ENCODE measurements around the gene MCAM.

DNA sequence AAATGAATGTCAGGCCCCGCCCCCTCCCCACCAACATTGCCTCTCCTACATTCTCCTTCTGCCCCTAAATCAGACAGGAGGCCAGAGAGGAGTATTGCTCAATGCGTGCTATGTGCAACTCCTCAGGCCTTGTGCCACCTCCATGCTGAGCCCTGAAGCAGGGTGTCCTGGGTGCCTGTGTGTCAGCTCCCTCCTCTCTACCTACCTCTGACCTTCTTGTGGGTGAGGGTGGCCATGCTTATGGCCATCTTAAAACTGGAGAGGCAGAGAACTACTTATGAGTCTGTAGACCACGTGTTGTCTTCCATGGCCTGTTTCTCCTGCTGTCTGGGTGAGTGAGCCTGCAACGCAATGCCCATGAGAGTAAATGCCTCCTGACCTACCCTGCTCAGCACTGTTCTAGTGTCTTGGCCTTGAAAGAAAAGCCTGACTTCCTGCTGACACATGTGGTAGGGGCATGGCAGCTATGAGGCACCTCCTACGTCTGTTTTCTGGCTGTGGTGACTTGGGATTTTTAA, 10.5 kb downstream of the MCAM start:
- no peak for TF ChIP-seq ZNF70 (CRISPR knock-in tag; IDR thresholded peaks at IDR 0.05)
- no peak for TF ChIP-seq ARNTL (CRISPR knock-in tag; IDR thresholded peaks at IDR 0.05; ENCODE audit: borderline replicate concordance, low read depth)
- no peak for TF ChIP-seq ZC3H10 (CRISPR knock-in tag; IDR thresholded peaks at IDR 0.05)
- no peak for TF ChIP-seq PPARA (CRISPR knock-in tag; IDR thresholded peaks at IDR 0.05; ENCODE audit: borderline replicate concordance)
- TF ChIP-seq, protein P1, sequence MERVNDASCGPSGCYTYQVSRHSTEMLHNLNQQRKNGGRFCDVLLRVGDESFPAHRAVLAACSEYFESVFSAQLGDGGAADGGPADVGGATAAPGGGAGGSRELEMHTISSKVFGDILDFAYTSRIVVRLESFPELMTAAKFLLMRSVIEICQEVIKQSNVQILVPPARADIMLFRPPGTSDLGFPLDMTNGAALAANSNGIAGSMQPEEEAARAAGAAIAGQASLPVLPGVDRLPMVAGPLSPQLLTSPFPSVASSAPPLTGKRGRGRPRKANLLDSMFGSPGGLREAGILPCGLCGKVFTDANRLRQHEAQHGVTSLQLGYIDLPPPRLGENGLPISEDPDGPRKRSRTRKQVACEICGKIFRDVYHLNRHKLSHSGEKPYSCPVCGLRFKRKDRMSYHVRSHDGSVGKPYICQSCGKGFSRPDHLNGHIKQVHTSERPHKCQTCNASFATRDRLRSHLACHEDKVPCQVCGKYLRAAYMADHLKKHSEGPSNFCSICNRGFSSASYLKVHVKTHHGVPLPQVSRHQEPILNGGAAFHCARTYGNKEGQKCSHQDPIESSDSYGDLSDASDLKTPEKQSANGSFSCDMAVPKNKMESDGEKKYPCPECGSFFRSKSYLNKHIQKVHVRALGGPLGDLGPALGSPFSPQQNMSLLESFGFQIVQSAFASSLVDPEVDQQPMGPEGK (CRISPR knock-in tag; IDR thresholded peaks at IDR 0.05; ENCODE audit: borderline replicate concordance): no peak
- TF ChIP-seq ZFP3 (CRISPR knock-in tag; IDR thresholded peaks at IDR 0.05): no peak

Measured in SK-N-SH treated with all-trans-retinoic acid at 6 μM for 48 hours (cell line).